Measurements from ENCODE around the gene SYCP2L. TPM values are rescaled to one million over a fixed set of nuclear protein-coding genes. Genes with fewer than 3 reads are reported as not detected.

The SYCP2L gene
- 2.6 to 3.6 TPM (median 3.1 TPM) in 3 replicates for total RNA-seq
- long read RNA-seq, partial matches to known transcripts = 1 of 2 reads
- long read RNA-seq, other reads (novel, unspliced or antisense) = 1 of 2 reads

DNA sequence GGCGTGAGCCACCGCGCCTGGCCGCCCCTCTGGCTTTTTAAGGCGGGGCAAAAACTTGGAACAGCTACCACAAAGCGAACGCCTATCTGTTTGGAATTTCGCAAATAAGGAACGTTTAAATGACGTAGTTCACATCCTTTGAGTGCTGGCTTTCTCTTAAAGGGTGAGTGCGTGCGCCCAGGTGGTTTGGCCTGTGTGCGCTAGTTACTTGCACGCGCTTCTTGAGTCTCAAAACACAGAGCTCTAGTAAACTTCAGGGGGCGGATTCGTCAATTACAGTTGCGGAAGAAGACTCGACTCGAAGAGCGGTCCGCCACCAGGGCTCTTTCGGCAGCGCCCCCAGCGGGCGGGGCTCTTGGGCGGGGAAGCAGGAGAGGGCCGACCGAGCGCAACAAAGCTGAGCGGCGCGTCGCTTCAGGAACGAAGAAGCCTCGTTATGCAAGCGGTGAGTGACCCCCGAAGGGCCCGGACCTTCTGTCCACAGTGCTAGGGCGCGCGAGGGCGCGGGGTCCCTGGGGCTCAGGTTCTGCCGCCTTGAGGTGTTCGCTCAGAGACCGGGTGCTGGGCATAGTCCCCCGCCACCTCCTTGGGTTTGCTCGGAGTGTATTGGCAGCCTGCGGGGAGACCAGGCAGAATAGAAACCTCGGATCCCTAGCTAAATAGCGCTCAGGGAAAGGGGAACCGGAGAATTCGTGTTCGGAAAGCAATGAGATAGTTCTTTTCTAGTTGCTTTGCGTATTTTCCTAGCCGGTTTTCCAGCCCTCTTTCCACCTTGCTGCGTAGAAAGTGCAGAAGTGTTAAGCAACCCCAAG lies at the start of gene SYCP2L:
SYCP2L (plus strand) TSS at position 362 of the 812 bp plus-strand sequence; CDS start at position 437, 75 bp downstream.
- peaks cover 13% of the 10 kb centered on the region for H3K9me3 Mint-ChIP-seq (ENCODE audit: low read depth)
- peak within 1 kb of the TSS; percentile 93 for H3K27ac Mint-ChIP-seq (ENCODE audit: unreplicated experiment)
- peaks cover 4% of the 10 kb centered on the region for H3K36me3 Mint-ChIP-seq (ENCODE audit: low read depth)
- no peak for DNase-seq (ENCODE audit: low spot score)
- H3K4me1 Mint-ChIP-seq (ENCODE audit: low read depth) = peaks cover 14% of the 10 kb centered on the region
- H3K27me3 Mint-ChIP-seq (ENCODE audit: low read depth) = peaks cover 19% of the 10 kb centered on the region
- TF ChIP-seq, protein P1, sequence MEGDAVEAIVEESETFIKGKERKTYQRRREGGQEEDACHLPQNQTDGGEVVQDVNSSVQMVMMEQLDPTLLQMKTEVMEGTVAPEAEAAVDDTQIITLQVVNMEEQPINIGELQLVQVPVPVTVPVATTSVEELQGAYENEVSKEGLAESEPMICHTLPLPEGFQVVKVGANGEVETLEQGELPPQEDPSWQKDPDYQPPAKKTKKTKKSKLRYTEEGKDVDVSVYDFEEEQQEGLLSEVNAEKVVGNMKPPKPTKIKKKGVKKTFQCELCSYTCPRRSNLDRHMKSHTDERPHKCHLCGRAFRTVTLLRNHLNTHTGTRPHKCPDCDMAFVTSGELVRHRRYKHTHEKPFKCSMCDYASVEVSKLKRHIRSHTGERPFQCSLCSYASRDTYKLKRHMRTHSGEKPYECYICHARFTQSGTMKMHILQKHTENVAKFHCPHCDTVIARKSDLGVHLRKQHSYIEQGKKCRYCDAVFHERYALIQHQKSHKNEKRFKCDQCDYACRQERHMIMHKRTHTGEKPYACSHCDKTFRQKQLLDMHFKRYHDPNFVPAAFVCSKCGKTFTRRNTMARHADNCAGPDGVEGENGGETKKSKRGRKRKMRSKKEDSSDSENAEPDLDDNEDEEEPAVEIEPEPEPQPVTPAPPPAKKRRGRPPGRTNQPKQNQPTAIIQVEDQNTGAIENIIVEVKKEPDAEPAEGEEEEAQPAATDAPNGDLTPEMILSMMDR (IDR thresholded peaks at IDR 0.05) = peak; percentile 80
- H3K4me3 Mint-ChIP-seq (ENCODE audit: unreplicated experiment) = peak within 1 kb of the TSS; percentile 92

- H3K27me3 Mint-ChIP-seq (ENCODE audit: low read depth) = peaks cover 42% of the 10 kb centered on the region
- DNase-seq (ENCODE audit: low spot score) = no peak
- no peaks in the 10 kb centered on the region for H3K9me3 Mint-ChIP-seq (ENCODE audit: low read depth)
- TF ChIP-seq, protein P1 (IDR thresholded peaks at IDR 0.05) = peak; percentile 2
- peaks cover 17% of the 10 kb centered on the region for H3K4me1 Mint-ChIP-seq (ENCODE audit: low read depth)
- peaks cover 2% of the 10 kb centered on the region for H3K36me3 Mint-ChIP-seq (ENCODE audit: low read depth)
- H3K4me3 Mint-ChIP-seq (ENCODE audit: unreplicated experiment) = peak overlapping the region; percentile 70
- H3K27ac Mint-ChIP-seq (ENCODE audit: unreplicated experiment) = no peak overlapping the region
Observed at GRCh38 chr6:10837622-10837994, 49.2 kb upstream of the SYCP2L start.

GRCh38 chr6:10837995-10838793 lies 48.7 kb upstream of the SYCP2L start, which contains the start of gene MAK:
MAK (minus strand) TSS chr6:10838539; CDS start chr6:10830648, 7,891 bp downstream.
- TF ChIP-seq, protein P1 (IDR thresholded peaks at IDR 0.05) = no peak
- peak; percentile 94 for DNase-seq (ENCODE audit: low spot score)
- Mint-ChIP-seq H3K4me3 (ENCODE audit: unreplicated experiment) (peak within 1 kb of the TSS; percentile 70), H3K9me3 (ENCODE audit: low read depth) (no peaks in the 10 kb centered on the region), H3K27me3 (ENCODE audit: low read depth) (peaks cover 42% of the 10 kb centered on the region), H3K36me3 (ENCODE audit: low read depth) (peaks cover 2% of the 10 kb centered on the region), H3K4me1 (ENCODE audit: low read depth) (peaks cover 17% of the 10 kb centered on the region), H3K27ac (ENCODE audit: unreplicated experiment) (no peak within 1 kb of the TSS)

DNA sequence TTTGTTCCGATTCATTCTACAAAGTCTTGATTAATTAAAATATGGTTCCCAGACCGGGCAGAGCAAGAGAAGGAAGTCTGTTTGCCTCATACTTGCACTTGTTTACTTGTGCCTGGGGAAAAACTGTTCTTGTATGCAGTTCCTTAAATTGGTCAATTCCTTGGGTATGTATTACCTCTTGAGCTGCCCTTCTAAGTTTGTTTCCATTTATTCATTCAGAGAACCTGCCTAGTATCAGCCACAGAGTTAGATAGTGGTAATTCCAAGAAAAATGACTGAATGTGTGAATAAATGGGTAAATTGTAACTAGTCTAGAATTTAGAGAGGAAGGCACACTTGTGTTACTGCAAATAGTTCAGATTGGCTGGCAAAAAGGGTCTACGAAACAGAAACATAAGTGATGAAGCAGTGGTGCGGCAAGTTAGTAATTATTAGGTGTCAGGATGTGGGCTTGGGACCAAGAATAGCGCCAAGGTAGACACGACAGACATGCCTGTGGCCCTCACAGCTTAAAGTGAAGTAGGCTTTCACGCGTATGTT lies 48.0 kb upstream of the SYCP2L start:
- Mint-ChIP-seq H3K9me3 (ENCODE audit: low read depth) (peaks cover 3% of the 10 kb centered on the region), H3K4me1 (ENCODE audit: low read depth) (peaks cover 17% of the 10 kb centered on the region), H3K27me3 (ENCODE audit: low read depth) (peaks cover 47% of the 10 kb centered on the region), H3K36me3 (ENCODE audit: low read depth) (peaks cover 5% of the 10 kb centered on the region), H3K4me3 (ENCODE audit: unreplicated experiment) (peak overlapping the region; percentile 70), H3K27ac (ENCODE audit: unreplicated experiment) (no peak overlapping the region)
- TF ChIP-seq, protein P1 (IDR thresholded peaks at IDR 0.05) = no peak
- no peak for DNase-seq (ENCODE audit: low spot score)

DNA sequence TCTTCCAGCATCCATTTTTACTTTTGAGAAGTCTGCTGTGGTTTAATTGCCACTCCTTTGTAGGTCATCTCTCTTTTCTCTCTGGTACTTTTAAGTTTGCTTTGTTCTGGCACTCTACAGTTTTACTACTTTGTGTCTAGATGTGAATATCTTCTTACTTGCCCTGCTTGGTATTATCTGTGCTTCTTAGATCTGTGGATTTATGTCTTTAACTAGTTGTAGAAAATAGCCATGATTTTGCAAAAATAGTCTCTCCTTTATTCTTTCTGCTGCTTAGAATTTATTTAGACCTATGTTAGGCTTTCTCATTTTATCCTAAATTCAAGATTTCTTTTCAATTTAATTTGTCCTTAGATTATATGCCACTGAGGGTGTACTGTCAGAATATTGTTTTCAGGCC lies 43.3 kb upstream of the SYCP2L start:
- Mint-ChIP-seq H3K27me3 (ENCODE audit: low read depth) (peaks cover 27% of the 10 kb centered on the region), H3K4me3 (ENCODE audit: unreplicated experiment) (no peak overlapping the region), H3K9me3 (ENCODE audit: low read depth) (peaks cover 3% of the 10 kb centered on the region), H3K27ac (ENCODE audit: unreplicated experiment) (no peak overlapping the region), H3K4me1 (ENCODE audit: low read depth) (peaks cover 3% of the 10 kb centered on the region), H3K36me3 (ENCODE audit: low read depth) (peaks cover 3% of the 10 kb centered on the region)
- TF ChIP-seq, protein P1 (IDR thresholded peaks at IDR 0.05) = no peak
- no peak for DNase-seq (ENCODE audit: low spot score)

All from chondrocyte (in vitro differentiated cells).